ENCODE measurements around the gene PIP5KL1.
A peak's percentile ranks its signal among the peaks of the same experiment; 100 is the strongest.

The PIP5KL1 gene

DNA sequence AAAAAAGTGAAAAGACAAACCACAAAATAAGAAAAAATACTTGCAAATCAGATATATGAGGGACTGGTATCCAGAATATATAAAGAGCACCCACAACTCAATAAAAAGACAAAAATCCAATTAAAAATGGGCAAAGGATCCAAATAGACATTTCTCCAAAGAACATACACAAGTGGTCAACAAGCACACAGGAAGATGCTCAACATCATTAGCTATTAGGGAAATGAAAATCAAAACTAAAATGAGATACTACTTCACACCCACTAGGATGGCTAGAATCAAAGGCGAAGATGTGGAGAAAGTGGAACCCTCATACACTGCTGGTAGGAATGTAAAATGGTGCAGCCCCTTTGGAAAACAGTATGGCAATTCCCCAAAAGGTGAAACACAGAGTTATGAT, 28.2 kb upstream of the PIP5KL1 start:
- H3K9ac ChIP-seq (ENCODE audit: low read length): no peak overlapping the region
- no peaks in the 10 kb centered on the region for H4K20me1 ChIP-seq (ENCODE audit: insufficient read depth, low read length)
- no peak overlapping the region for H2AFZ ChIP-seq (ENCODE audit: low read length)
- H3K4me3 ChIP-seq (ENCODE audit: low read depth, low read length, poor library complexity, severe bottlenecking): no peak overlapping the region
- H3K9me3 ChIP-seq (ENCODE audit: low read length): no peaks in the 10 kb centered on the region
- H3K9me2 ChIP-seq (ENCODE audit: low read depth, low read length): no peaks in the 10 kb centered on the region
- no peaks in the 10 kb centered on the region for H3K27me3 ChIP-seq (ENCODE audit: insufficient read depth, low read length)
- H3K4me2 ChIP-seq (ENCODE audit: low read length): no peak overlapping the region
- peaks cover 20% of the 10 kb centered on the region for H3K36me3 ChIP-seq (ENCODE audit: insufficient read depth, low read length)
- peaks cover 34% of the 10 kb centered on the region for H3K4me1 ChIP-seq (ENCODE audit: insufficient read depth, low read length, severe bottlenecking)
- peaks cover 67% of the 10 kb centered on the region for H3K79me2 ChIP-seq (ENCODE audit: insufficient read depth, low read length)
- TF ChIP-seq CTCF (IDR thresholded peaks at IDR 0.05; ENCODE audit: low read length): no peak
- TF ChIP-seq EZH2 (IDR thresholded peaks at IDR 0.05; ENCODE audit: borderline replicate concordance, low read length): no peak
- no peak overlapping the region for H3K27ac ChIP-seq (ENCODE audit: low read depth, low read length, poor library complexity, severe bottlenecking)
- no peaks in the 10 kb centered on the region for H3F3A ChIP-seq (ENCODE audit: insufficient read depth, low read length)

- no peak overlapping the region; the same call in 1 of the 2 replicates for H3K9ac ChIP-seq (ENCODE audit: low read length)
- peak overlapping the region; percentile 34 for H3K27ac ChIP-seq (ENCODE audit: low read depth, low read length, poor library complexity, severe bottlenecking)
- no peaks in the 10 kb centered on the region for H3K9me2 ChIP-seq (ENCODE audit: low read depth, low read length)
- TF ChIP-seq CTCF (IDR thresholded peaks at IDR 0.05; ENCODE audit: low read length): peak; percentile 78
- no peak for TF ChIP-seq EZH2 (IDR thresholded peaks at IDR 0.05; ENCODE audit: borderline replicate concordance, low read length)
- H3K79me2 ChIP-seq (ENCODE audit: insufficient read depth, low read length): peaks cover 56% of the 10 kb centered on the region
- no peaks in the 10 kb centered on the region for H4K20me1 ChIP-seq (ENCODE audit: insufficient read depth, low read length)
- no peaks in the 10 kb centered on the region for H3K9me3 ChIP-seq (ENCODE audit: low read length)
- H3K36me3 ChIP-seq (ENCODE audit: insufficient read depth, low read length): peaks cover 19% of the 10 kb centered on the region; the same call in 1 of the 2 replicates
- H2AFZ ChIP-seq (ENCODE audit: low read length): no peak overlapping the region
- no peaks in the 10 kb centered on the region for H3F3A ChIP-seq (ENCODE audit: insufficient read depth, low read length)
- peaks cover 27% of the 10 kb centered on the region for H3K4me1 ChIP-seq (ENCODE audit: insufficient read depth, low read length, severe bottlenecking)
- H3K4me3 ChIP-seq (ENCODE audit: low read depth, low read length, poor library complexity, severe bottlenecking): no peak overlapping the region
- peak overlapping the region; percentile 21; the same call in 1 of the 2 replicates for H3K4me2 ChIP-seq (ENCODE audit: low read length)
- H3K27me3 ChIP-seq (ENCODE audit: insufficient read depth, low read length): no peaks in the 10 kb centered on the region
Measured at GRCh38 chr9:127955294-127956015, 24.9 kb upstream of the PIP5KL1 start.

DNA sequence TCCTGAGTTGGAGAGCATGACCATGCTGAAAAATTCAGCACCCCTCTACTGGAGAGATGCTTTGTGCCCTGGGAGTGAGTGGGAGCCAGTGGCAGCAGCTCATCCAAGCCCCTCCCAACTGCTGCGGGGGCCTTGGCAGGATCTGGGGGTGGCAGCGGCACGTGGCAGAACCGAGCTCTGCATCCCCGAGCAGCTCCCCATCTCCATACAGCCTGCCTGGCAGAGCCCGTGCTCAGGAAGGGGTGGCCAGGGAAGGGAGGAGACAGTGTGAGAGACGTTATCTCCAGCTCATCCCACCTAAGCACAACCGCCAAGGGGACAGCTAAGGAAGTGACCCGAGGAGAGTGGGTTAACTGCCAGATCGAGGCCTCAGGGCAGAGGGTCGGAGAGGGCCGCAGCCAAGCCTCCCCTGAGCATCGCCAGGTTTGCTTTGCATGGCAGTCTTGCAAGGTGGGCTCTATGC, 24.3 kb upstream of the PIP5KL1 start:
- H3K4me2 ChIP-seq (ENCODE audit: low read length): peak overlapping the region; percentile 3; the same call in 1 of the 2 replicates
- H3K9ac ChIP-seq (ENCODE audit: low read length): no peak overlapping the region; the same call in 1 of the 2 replicates
- no peak overlapping the region for H3K4me3 ChIP-seq (ENCODE audit: low read depth, low read length, poor library complexity, severe bottlenecking)
- H3K9me2 ChIP-seq (ENCODE audit: low read depth, low read length): no peaks in the 10 kb centered on the region
- H3K36me3 ChIP-seq (ENCODE audit: insufficient read depth, low read length): peaks cover 25% of the 10 kb centered on the region; the same call in 1 of the 2 replicates
- peaks cover 33% of the 10 kb centered on the region for H3K4me1 ChIP-seq (ENCODE audit: insufficient read depth, low read length, severe bottlenecking)
- H3K27ac ChIP-seq (ENCODE audit: low read depth, low read length, poor library complexity, severe bottlenecking): peak overlapping the region; percentile 34
- peaks cover 56% of the 10 kb centered on the region for H3K79me2 ChIP-seq (ENCODE audit: insufficient read depth, low read length)
- no peak overlapping the region for H2AFZ ChIP-seq (ENCODE audit: low read length)
- no peaks in the 10 kb centered on the region for H4K20me1 ChIP-seq (ENCODE audit: insufficient read depth, low read length)
- no peaks in the 10 kb centered on the region for H3K9me3 ChIP-seq (ENCODE audit: low read length)
- no peaks in the 10 kb centered on the region for H3F3A ChIP-seq (ENCODE audit: insufficient read depth, low read length)
- TF ChIP-seq CTCF (IDR thresholded peaks at IDR 0.05; ENCODE audit: low read length): no peak
- no peak for TF ChIP-seq EZH2 (IDR thresholded peaks at IDR 0.05; ENCODE audit: borderline replicate concordance, low read length)
- no peaks in the 10 kb centered on the region for H3K27me3 ChIP-seq (ENCODE audit: insufficient read depth, low read length)
